Prostate gland (tissue), 2 donors: ENCODE results near the gene S100A11. TPM values are rescaled to one million over a fixed set of nuclear protein-coding genes. Genes with fewer than 3 reads are reported as not detected.

Experiments used
- DNase-seq: peaks from one replicate; pipeline ENCODE4 v3.0.0-alpha.2; 2019; ENCODE audit warnings: low spot score
- H3K27ac ChIP-seq, 2 donors: fragments of 200-600 bp; sonication (generic); 2 replicates each; pipeline ENCODE4 v1.5.1; 2017 to 2019
- H3K27me3 ChIP-seq: fragments of 200-600 bp; sonication (generic); replicated peaks from 2 replicates; pipeline ENCODE4 v1.5.1; 2019; ENCODE audit not compliant: insufficient read depth
- H3K36me3 ChIP-seq, 2 donors: fragments of 200-600 bp; sonication (generic); 1 replicate in 1 of 2; 2 replicates in 1 of 2; pipeline versions ENCODE4 v1.5.1 to v1.8.1; 2017 to 2019
- H3K4me1 ChIP-seq: fragments of 200-600 bp; sonication (generic); replicated peaks from 2 replicates; pipeline ENCODE4 v1.5.1; 2019
- H3K4me3 ChIP-seq, 2 donors: fragments of 200-600 bp; sonication (generic); 2 replicates each; pipeline ENCODE4 v1.5.1; 2017 to 2019
- H3K9me3 ChIP-seq: fragments of 200-600 bp; sonication (generic); 2 replicates; pipeline ENCODE4 v1.5.1; 2017
- CTCF ChIP-seq, 4 experiments: fragments of 200-600 bp in 2 of 4; fragments of 450-650 bp in 2 of 4; sonication (generic) in 2 of 4; IDR thresholded peaks; 1 replicate in 3 of 4; 2 replicates in 1 of 4; pipeline ENCODE4 v1.5.1; 2016 to 2019; ENCODE audit warnings: antibody characterized with exemption in 4 of 4, mild to moderate bottlenecking in 2 of 4, moderate library complexity in 2 of 4
- POLR2A ChIP-seq: fragments of 450-650 bp; IDR thresholded peaks from one replicate; pipeline ENCODE4 v1.6.1; 2016; ENCODE audit warnings: antibody characterized with exemption, mild to moderate bottlenecking
- POLR2AphosphoS5 ChIP-seq: sonication (generic); formaldehyde crosslinking; IDR thresholded peaks from one replicate; pipeline ENCODE4 v1.6.1; 2017; ENCODE audit warnings: antibody characterized with exemption
- WGBS: methylation state at CpG from one replicate; pipeline ENCODE4 v1.1.5; 2018; 5-methylcytosine and 5-hydroxymethylcytosine counted together
- intact Hi-C: fragments of 100-400 bp; cut with DNase I; formaldehyde crosslinking; loops from one replicate; pipeline ENCODE4 v1.14.2; 2022
- total RNA-seq, 2 donors: library from RNA; depleted of rRNA; stranded (reverse); fragments of >200 nt; gene quantifications; one replicate each; pipeline ENCODE4 v1.1.0, GENCODE V29; 2016

The S100A11 gene
- total RNA-seq, 2 donors from 2014 or later = 253 to 351 TPM

GRCh38 chr1:152034654-152035538 is 1.9 kb downstream of the S100A11 start:
- peaks cover 5 to 10% of the 10 kb centered on the region in 2 donors for H3K36me3 ChIP-seq
- TF ChIP-seq POLR2AphosphoS5 (peak; percentile 89), CTCF (IDR thresholded peaks at IDR 0.05) (peak; percentile 53 to 66 (median 64)), POLR2A (peak; percentile 57)
- peak overlapping the region; percentile 55 to 69 for H3K4me3 ChIP-seq
- peak; percentile 80 for DNase-seq
- 12% methylated on average over 8 of the region's 8 CpGs for WGBS
- H3K27me3 ChIP-seq = no peaks in the 10 kb centered on the region
- peaks cover 4% of the 10 kb centered on the region for H3K4me1 ChIP-seq
- intact Hi-C loops = no loop called here
- peak overlapping the region; percentile 95 to 97 for H3K27ac ChIP-seq
- no peaks in the 10 kb centered on the region for H3K9me3 ChIP-seq

- H3K27me3 ChIP-seq = no peaks in the 10 kb centered on the region
- peak overlapping the region; percentile 95 to 97 for H3K27ac ChIP-seq
- no peak for TF ChIP-seq POLR2A
- no peak for TF ChIP-seq CTCF (IDR thresholded peaks at IDR 0.05)
- no peak for TF ChIP-seq POLR2AphosphoS5
- intact Hi-C loops = no loop called here
- no peak for DNase-seq
- H3K36me3 ChIP-seq = peaks cover 5 to 10% of the 10 kb centered on the region in 2 donors
- peak overlapping the region in 1 of 2 donors; percentile 55 for H3K4me3 ChIP-seq
- H3K4me1 ChIP-seq = peaks cover 4% of the 10 kb centered on the region
- H3K9me3 ChIP-seq = no peaks in the 10 kb centered on the region
- WGBS = 33% methylated on average over 1 of the region's 1 CpG
Measured at GRCh38 chr1:152034324-152034653, 2.5 kb downstream of the S100A11 start.

GRCh38 chr1:152029929-152030211 is 6.9 kb downstream of the S100A11 start:
- H3K27me3 ChIP-seq = no peaks in the 10 kb centered on the region
- DNase-seq = no peak
- H3K9me3 ChIP-seq = no peaks in the 10 kb centered on the region
- H3K4me1 ChIP-seq = peaks cover 4% of the 10 kb centered on the region
- 89% methylated on average over 4 of the region's 4 CpGs for WGBS
- TF ChIP-seq POLR2A = no peak
- TF ChIP-seq POLR2AphosphoS5 = no peak
- TF ChIP-seq CTCF (IDR thresholded peaks at IDR 0.05) = no peak
- no peak overlapping the region for H3K4me3 ChIP-seq
- no peak overlapping the region for H3K27ac ChIP-seq
- intact Hi-C loops = no loop called here
- H3K36me3 ChIP-seq = peaks cover 5 to 10% of the 10 kb centered on the region in 2 donors

GRCh38 chr1:152029144-152029928 is 7.5 kb downstream of the S100A11 start:
- Histone ChIP-seq H3K4me3 (no peak overlapping the region), H3K27me3 (no peaks in the 10 kb centered on the region), H3K9me3 (no peaks in the 10 kb centered on the region), H3K36me3 (peaks cover 5 to 10% of the 10 kb centered on the region in 2 donors), H3K27ac (no peak overlapping the region), H3K4me1 (peaks cover 4% of the 10 kb centered on the region)
- TF ChIP-seq POLR2AphosphoS5 (no peak), POLR2A (no peak), CTCF (IDR thresholded peaks at IDR 0.05) (no peak)
- 87% methylated on average over 8 of the region's 8 CpGs for WGBS
- DNase-seq = no peak
- intact Hi-C loops = no loop called here
